GM18909 (cell line): Measurements from ENCODE around the gene PAM.
"Not testable (repeated sequence)": the region's sequence is repeated elsewhere in the genome, so short reads cannot be mapped to it uniquely, and the experiment has no call there.

ENCODE experiments used
- ATAC-seq: cut with Tn5 transposase; IDR thresholded peaks from one replicate; pipeline ENCODE4 v1.9.1; 2021; ENCODE audit warnings: mild to moderate bottlenecking; ENCODE audit not compliant: unreplicated experiment, poor library complexity

PAM gene

GRCh38 chr5:102888483-102888882 is 133.4 kb downstream of the PAM start:
- ATAC-seq, result no peak

- ATAC-seq, result no peak
Observed at GRCh38 chr5:102889033-102889432, 133.9 kb downstream of the PAM start.

GRCh38 chr5:102890133-102890532 is 135.0 kb downstream of the PAM start:
- ATAC-seq, result no peak

- no peak for ATAC-seq
Observed at GRCh38 chr5:102891175-102891574, 136.1 kb downstream of the PAM start.

- ATAC-seq, result no peak
Observed at GRCh38 chr5:102893942-102894341, 138.8 kb downstream of the PAM start.

GRCh38 chr5:102895234-102895633 is 140.1 kb downstream of the PAM start:
- no peak for ATAC-seq

- no peak for ATAC-seq
Observed at GRCh38 chr5:102895976-102896375, 140.9 kb downstream of the PAM start.

GRCh38 chr5:102901424-102902134 is 146.5 kb downstream of the PAM start:
- ATAC-seq, result no peak

- no peak for ATAC-seq
Observed at GRCh38 chr5:102902135-102902448, 147.0 kb downstream of the PAM start.

GRCh38 chr5:102902647-102903046 is 147.5 kb downstream of the PAM start:
- no peak for ATAC-seq

- ATAC-seq, result no peak
Observed at GRCh38 chr5:102903074-102903871, 148.2 kb downstream of the PAM start.

- no peak for ATAC-seq
Observed at GRCh38 chr5:102905056-102905455, 150.0 kb downstream of the PAM start.

GRCh38 chr5:102907099-102907498 is 152.0 kb downstream of the PAM start:
- not testable (repeated sequence) for ATAC-seq

- no peak for ATAC-seq
Observed at GRCh38 chr5:102910240-102911226, 155.4 kb downstream of the PAM start.

- no peak for ATAC-seq
Observed at GRCh38 chr5:102911973-102912372, 156.9 kb downstream of the PAM start.

GRCh38 chr5:102916109-102916508 is 161.0 kb downstream of the PAM start:
- ATAC-seq, result no peak

GRCh38 chr5:102918986-102919610 is 164.0 kb downstream of the PAM start:
- no peak for ATAC-seq

- no peak for ATAC-seq
Observed at GRCh38 chr5:102920762-102921161, 165.7 kb downstream of the PAM start.

- ATAC-seq, result no peak
Observed at GRCh38 chr5:102921341-102922044, 166.4 kb downstream of the PAM start.
